ENCODE data around the gene FUT1.

GRCh38 chr19:48705431-48705830, 47.0 kb downstream of the FUT1 start:
- TF ChIP-seq CTCF (conservative IDR thresholded peaks at IDR 0.05; ENCODE audit: low read depth, low read length) (no peak), EZH2 (IDR thresholded peaks at IDR 0.05; ENCODE audit: borderline replicate concordance, low read depth, low read length, poor library complexity, severe bottlenecking) (no peak)

All from A673 (cell line).